Smooth muscle cell (in vitro differentiated cells): ENCODE results near the gene ZNF695. TPM values are rescaled to one million over a fixed set of nuclear protein-coding genes. Genes with fewer than 3 reads are reported as not detected.
"Not testable (repeated sequence)": the region's sequence is repeated elsewhere in the genome, so short reads cannot be mapped to it uniquely, and the experiment has no call there.

Source experiments
- DNase-seq: peaks from one replicate; lab custom pipeline; 2025; ENCODE audit not compliant: unreplicated experiment; lab: John Stamatoyannopoulos, UW
- H2AFZ ChIP-seq: fragments of 200-600 bp; sonication (generic); 2 replicates; pipeline ENCODE4 v1.6.0; 2016; ENCODE audit warnings: antibody characterized with exemption, low read depth, mild to moderate bottlenecking
- H3F3A ChIP-seq: fragments of 200-600 bp; sonication (generic); 2 replicates; pipeline ENCODE4 v1.6.0; 2017; ENCODE audit warnings: antibody characterized with exemption, low read depth
- H3K27ac ChIP-seq: fragments of 200-600 bp; sonication (generic); 2 replicates; pipeline ENCODE4 v1.5.1; 2016; ENCODE audit warnings: low read depth, mild to moderate bottlenecking
- H3K27me3 ChIP-seq: fragments of 200-600 bp; sonication (generic); 2 replicates; pipeline ENCODE4 v1.6.1; 2016; ENCODE audit warnings: low read depth, mild to moderate bottlenecking
- H3K36me3 ChIP-seq: fragments of 200-600 bp; sonication (generic); 2 replicates; pipeline ENCODE4 v1.5.1; 2016; ENCODE audit warnings: low read depth
- H3K4me1 ChIP-seq: fragments of 200-600 bp; sonication (generic); 2 replicates; pipeline ENCODE4 v1.5.1; 2016; ENCODE audit warnings: low read depth
- H3K4me2 ChIP-seq: fragments of 200-600 bp; sonication (generic); 2 replicates; pipeline ENCODE4 v1.6.0; 2016; ENCODE audit warnings: mild to moderate bottlenecking
- H3K4me3 ChIP-seq: fragments of 200-600 bp; sonication (generic); 2 replicates; pipeline ENCODE4 v1.5.1; 2016; ENCODE audit warnings: mild to moderate bottlenecking
- H3K79me2 ChIP-seq: fragments of 200-600 bp; sonication (generic); 2 replicates; pipeline ENCODE4 v1.6.0; 2016; ENCODE audit warnings: low read depth, mild to moderate bottlenecking
- H3K9ac ChIP-seq: fragments of 200-600 bp; sonication (generic); 2 replicates; pipeline ENCODE4 v1.6.0; 2016; ENCODE audit warnings: low read depth
- H3K9me3 ChIP-seq: fragments of 200-600 bp; sonication (generic); replicated peaks from 2 replicates; pipeline ENCODE4 v1.5.1; 2016; ENCODE audit warnings: low read depth
- H4K20me1 ChIP-seq: fragments of 200-600 bp; sonication (generic); 2 replicates; pipeline ENCODE4 v1.6.0; 2016; ENCODE audit warnings: low read depth
- CTCF ChIP-seq: fragments of 200-600 bp; sonication (generic); IDR thresholded peaks from 2 replicates; pipeline ENCODE4 v1.5.1; 2017; ENCODE audit warnings: borderline replicate concordance, mild to moderate bottlenecking, antibody characterized with exemption; ENCODE audit not compliant: insufficient read depth, poor library complexity, severe bottlenecking
- WGBS: methylation state at CpG from one replicate; pipeline ENCODE4 v1.1.7; 2016; ENCODE audit warnings: low lambda C conversion rate; 5-methylcytosine and 5-hydroxymethylcytosine counted together
- polyA plus RNA-seq: library from polyadenylated mRNA; unstranded; fragments of >200 nt; fragmentation: Nextera tagmentation; extraction: Ambion mirVana; gene quantifications from 2 replicates; pipeline ENCODE4 v1.2.1, GENCODE V29; 2016
- total RNA-seq: library from RNA; depleted of rRNA; stranded (reverse); fragments of >200 nt; gene quantifications from 2 replicates; pipeline ENCODE4 v1.2.3, GENCODE V29; 2014

The ZNF695 gene
- total and polyA plus RNA-seq, 2 experiments from 2014 or later = 0.54 to 2.7 TPM

GRCh38 chr1:247047702-247048101, 39.8 kb upstream of the ZNF695 start:
- TF ChIP-seq CTCF = no peak
- no peak overlapping the region for H3K27ac ChIP-seq
- no peaks in the 10 kb centered on the region for H3K36me3 ChIP-seq
- DNase-seq = no peak
- H3K27me3 ChIP-seq = no peaks in the 10 kb centered on the region
- no peaks in the 10 kb centered on the region for H3F3A ChIP-seq
- no peak overlapping the region for H3K9ac ChIP-seq
- no peaks in the 10 kb centered on the region for H3K4me1 ChIP-seq
- H4K20me1 ChIP-seq = no peaks in the 10 kb centered on the region
- WGBS = 90% methylated on average over 2 of the region's 2 CpGs
- no peaks in the 10 kb centered on the region for H3K79me2 ChIP-seq
- H3K4me2 ChIP-seq = no peak overlapping the region
- H3K4me3 ChIP-seq = no peak overlapping the region
- no peak overlapping the region for H2AFZ ChIP-seq
- peaks cover 15% of the 10 kb centered on the region for H3K9me3 ChIP-seq

- WGBS = 100% methylated on average over 2 of the region's 2 CpGs
- H3K27ac ChIP-seq = no peak overlapping the region
- no peaks in the 10 kb centered on the region for H3K4me1 ChIP-seq
- H3K4me2 ChIP-seq = no peak overlapping the region
- H3K27me3 ChIP-seq = no peaks in the 10 kb centered on the region
- peaks cover 15% of the 10 kb centered on the region for H3K9me3 ChIP-seq
- no peaks in the 10 kb centered on the region for H3K36me3 ChIP-seq
- no peak for TF ChIP-seq CTCF
- no peak overlapping the region for H2AFZ ChIP-seq
- DNase-seq = no peak
- no peak overlapping the region for H3K9ac ChIP-seq
- no peak overlapping the region for H3K4me3 ChIP-seq
- no peaks in the 10 kb centered on the region for H3K79me2 ChIP-seq
- H3F3A ChIP-seq = no peaks in the 10 kb centered on the region
- H4K20me1 ChIP-seq = no peaks in the 10 kb centered on the region
Observed at GRCh38 chr1:247047260-247047659, 39.4 kb upstream of the ZNF695 start.

GRCh38 chr1:247043406-247043805, 35.5 kb upstream of the ZNF695 start:
- Histone ChIP-seq H3K4me3 (no peak overlapping the region), H3K9ac (no peak overlapping the region), H4K20me1 (no peaks in the 10 kb centered on the region), H3F3A (no peaks in the 10 kb centered on the region), H2AFZ (no peak overlapping the region), H3K36me3 (peaks cover 17% of the 10 kb centered on the region), H3K27ac (no peak overlapping the region), H3K4me1 (no peaks in the 10 kb centered on the region), H3K27me3 (no peaks in the 10 kb centered on the region), H3K4me2 (no peak overlapping the region), H3K79me2 (peaks cover 8% of the 10 kb centered on the region), H3K9me3 (peaks cover 22% of the 10 kb centered on the region)
- 97% methylated on average over 5 of the region's 5 CpGs for WGBS
- DNase-seq = no peak
- no peak for TF ChIP-seq CTCF

- no peak for DNase-seq
- TF ChIP-seq CTCF = no peak
- H3K4me2 ChIP-seq = no peak overlapping the region
- H3K4me1 ChIP-seq = no peaks in the 10 kb centered on the region
- H4K20me1 ChIP-seq = no peaks in the 10 kb centered on the region
- no peak overlapping the region for H3K27ac ChIP-seq
- no peak overlapping the region for H3K4me3 ChIP-seq
- no peaks in the 10 kb centered on the region for H3F3A ChIP-seq
- H3K79me2 ChIP-seq = peaks cover 8% of the 10 kb centered on the region
- H3K9ac ChIP-seq = no peak overlapping the region
- H3K27me3 ChIP-seq = no peaks in the 10 kb centered on the region
- peaks cover 55% of the 10 kb centered on the region for H3K9me3 ChIP-seq
- no peak overlapping the region for H2AFZ ChIP-seq
- H3K36me3 ChIP-seq = peaks cover 47% of the 10 kb centered on the region
- 98% methylated on average over 6 of the region's 6 CpGs for WGBS
Observed at GRCh38 chr1:247037511-247038320, 29.9 kb upstream of the ZNF695 start.

- not testable (repeated sequence) for H3K79me2 ChIP-seq, H2AFZ ChIP-seq, H3K4me2 ChIP-seq, H3K27ac ChIP-seq, DNase-seq, H3F3A ChIP-seq, H3K9ac ChIP-seq, H3K4me3 ChIP-seq, H4K20me1 ChIP-seq, H3K27me3 ChIP-seq, H3K4me1 ChIP-seq
- Histone ChIP-seq H3K9me3 (peaks cover 32% of the 10 kb centered on the region), H3K36me3 (peaks cover 19% of the 10 kb centered on the region)
- WGBS = no CpG with 5 or more reads among the region's 30 CpGs
Observed at GRCh38 chr1:247032306-247032705, 24.4 kb upstream of the ZNF695 start.
